Trophoblast cell (in vitro differentiated cells and primary cell): ENCODE results near the gene RASAL2.

ENCODE experiments used
- DNase-seq, 2 donors: peaks; one replicate each; pipeline ENCODE4 v3.0.0-alpha.2; 2016
- H2AFZ ChIP-seq: 2 replicates; pipeline ENCODE4 v1.6.1; 2013; ENCODE audit warnings: low read length, moderate library complexity, mild to moderate bottlenecking; ENCODE audit not compliant: insufficient read depth, poor library complexity
- H2AK5ac ChIP-seq: 2 replicates; pipeline ENCODE4 v1.6.1; 2013; ENCODE audit warnings: mild to moderate bottlenecking, low read length
- H2BK120ac ChIP-seq: 2 replicates; pipeline ENCODE4 v1.6.1; 2013; ENCODE audit warnings: low read length, mild to moderate bottlenecking, moderate library complexity; ENCODE audit not compliant: insufficient read depth, poor library complexity
- H2BK12ac ChIP-seq: 2 replicates; pipeline ENCODE4 v1.6.1; 2013; ENCODE audit warnings: mild to moderate bottlenecking, low read length, moderate library complexity
- H2BK5ac ChIP-seq: 2 replicates; pipeline ENCODE4 v1.6.1; 2013; ENCODE audit warnings: low read length, low read depth, moderate library complexity, mild to moderate bottlenecking; ENCODE audit not compliant: poor library complexity
- H3K14ac ChIP-seq: 2 replicates; pipeline ENCODE4 v1.6.1; 2013; ENCODE audit warnings: mild to moderate bottlenecking, low read length
- H3K18ac ChIP-seq: 2 replicates; pipeline ENCODE4 v1.6.1; 2013; ENCODE audit warnings: mild to moderate bottlenecking, low read length
- H3K23ac ChIP-seq: 2 replicates; pipeline ENCODE4 v1.6.1; 2013; ENCODE audit warnings: low read length
- H3K27ac ChIP-seq: 2 replicates; pipeline ENCODE4 v1.5.1; 2013; ENCODE audit warnings: low read depth, mild to moderate bottlenecking, inconsistent platforms, low read length, moderate library complexity
- H3K27me3 ChIP-seq: 2 replicates; pipeline ENCODE4 v1.6.1; 2013; ENCODE audit warnings: inconsistent platforms, mild to moderate bottlenecking, low read length, moderate library complexity; ENCODE audit not compliant: insufficient read depth
- H3K36me3 ChIP-seq, 2 experiments: 1 replicate in 1 of 2; 2 replicates in 1 of 2; pipeline ENCODE4 v1.6.1; 2013; ENCODE audit warnings: low read length in 2 of 2, mild to moderate bottlenecking in 2 of 2, moderate library complexity in 1 of 2; ENCODE audit not compliant: insufficient read depth in 2 of 2, control insufficient read depth in 1 of 2
- H3K4ac ChIP-seq: 2 replicates; pipeline ENCODE4 v1.6.1; 2013; ENCODE audit warnings: low read depth, mild to moderate bottlenecking, low read length, moderate library complexity
- H3K4me1 ChIP-seq, 2 experiments: 1 replicate in 1 of 2; 2 replicates in 1 of 2; pipeline ENCODE4 v1.6.1; 2013; ENCODE audit warnings: low read length in 2 of 2, mild to moderate bottlenecking in 2 of 2, moderate library complexity in 1 of 2; ENCODE audit not compliant: insufficient read depth in 2 of 2, control insufficient read depth in 1 of 2
- H3K4me2 ChIP-seq: 2 replicates; pipeline ENCODE4 v1.6.1; 2013; ENCODE audit warnings: inconsistent platforms, mild to moderate bottlenecking, low read length, moderate library complexity
- H3K4me3 ChIP-seq: 2 replicates; pipeline ENCODE4 v1.5.1; 2013; ENCODE audit warnings: mild to moderate bottlenecking, low read depth, low read length, inconsistent platforms
- H3K79me1 ChIP-seq: one replicate; pipeline ENCODE4 v1.6.1; 2013; ENCODE audit warnings: low read length
- H3K79me2 ChIP-seq: 2 replicates; pipeline ENCODE4 v1.6.1; 2013; ENCODE audit warnings: low read length, mild to moderate bottlenecking; ENCODE audit not compliant: control insufficient read depth, insufficient read depth, poor library complexity
- H3K9ac ChIP-seq: 2 replicates; pipeline ENCODE4 v1.6.1; 2013; ENCODE audit warnings: mild to moderate bottlenecking, low read length
- H3K9me3 ChIP-seq: 2 replicates; pipeline ENCODE4 v1.6.1; 2013; ENCODE audit warnings: low read depth, mild to moderate bottlenecking, control low read depth, inconsistent platforms, low read length; ENCODE audit not compliant: insufficient read depth
- H4K12ac ChIP-seq: 2 replicates; pipeline ENCODE4 v1.6.1; 2013; ENCODE audit warnings: low read depth, mild to moderate bottlenecking, low read length, moderate library complexity
- H4K8ac ChIP-seq: 2 replicates; pipeline ENCODE4 v1.6.1; 2013; ENCODE audit warnings: low read depth, mild to moderate bottlenecking, low read length, moderate library complexity
- H4K91ac ChIP-seq: one replicate; pipeline ENCODE4 v1.6.1; 2013; ENCODE audit warnings: low read depth, mild to moderate bottlenecking, low read length, moderate library complexity
- WGBS: extraction: QIAGEN DNeasy Blood & Tissue Kit; methylation state at CpG from one replicate; pipeline ENCODE4 v1.1.7; 2013; ENCODE audit warnings: missing lambda C conversion rate; ENCODE audit not compliant: insufficient read length, insufficient coverage; ENCODE audit errors: extremely low coverage; 5-methylcytosine and 5-hydroxymethylcytosine counted together

Gene RASAL2

DNA sequence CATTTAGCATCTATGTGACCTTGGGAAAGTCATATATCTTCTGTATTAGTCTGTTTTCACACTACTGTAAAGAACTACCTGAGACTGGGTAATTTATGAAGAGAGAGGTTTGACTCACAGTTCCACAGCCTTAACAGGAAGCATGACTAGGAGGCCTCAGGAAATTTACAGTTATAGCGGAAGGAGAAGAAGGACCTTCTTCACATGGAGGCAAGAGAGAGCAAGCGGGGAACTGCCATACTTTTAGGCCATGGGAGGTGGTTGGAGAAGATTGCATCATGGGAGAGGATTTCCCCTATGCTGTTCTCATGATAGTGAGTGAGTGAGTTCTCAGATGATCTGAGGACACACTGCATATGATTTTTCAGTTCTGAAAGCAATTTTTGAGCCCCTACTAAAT is 315.0 kb downstream of the RASAL2 start:
- H4K91ac ChIP-seq = no peak overlapping the region
- no peak overlapping the region for H2AFZ ChIP-seq
- H3K14ac ChIP-seq = no peak overlapping the region
- no peak overlapping the region for H3K4me3 ChIP-seq
- no peaks in the 10 kb centered on the region for H3K79me2 ChIP-seq
- no peaks in the 10 kb centered on the region for H3K9me3 ChIP-seq
- H4K12ac ChIP-seq = no peak overlapping the region
- H2AK5ac ChIP-seq = no peak overlapping the region
- H3K27ac ChIP-seq = no peak overlapping the region
- H3K18ac ChIP-seq = no peak overlapping the region
- no peaks in the 10 kb centered on the region for H3K27me3 ChIP-seq
- H3K4me1 ChIP-seq = peaks cover 0 to 6% of the 10 kb centered on the region in 2 experiments
- H2BK12ac ChIP-seq = no peak overlapping the region
- H3K4ac ChIP-seq = no peak overlapping the region
- H3K23ac ChIP-seq = no peak overlapping the region
- H2BK120ac ChIP-seq = no peak overlapping the region
- peaks cover 2% of the 10 kb centered on the region for H3K79me1 ChIP-seq
- DNase-seq = peak in 1 of 2 donors; percentile 4
- H2BK5ac ChIP-seq = no peak overlapping the region
- no peak overlapping the region for H4K8ac ChIP-seq
- peaks cover 3% of the 10 kb centered on the region in 2 experiments for H3K36me3 ChIP-seq
- H3K9ac ChIP-seq = no peak overlapping the region
- H3K4me2 ChIP-seq = no peak overlapping the region
- no CpG with 5 or more reads among the region's 2 CpGs for WGBS

GRCh38 chr1:178409541-178409940 is 315.6 kb downstream of the RASAL2 start:
- DNase-seq = no peak
- H3K23ac ChIP-seq = no peak overlapping the region
- H3K4me3 ChIP-seq = no peak overlapping the region
- no peak overlapping the region for H4K12ac ChIP-seq
- H3K27me3 ChIP-seq = no peaks in the 10 kb centered on the region
- no peak overlapping the region for H3K4me2 ChIP-seq
- no peak overlapping the region for H2BK120ac ChIP-seq
- no peak overlapping the region for H3K27ac ChIP-seq
- H3K9ac ChIP-seq = no peak overlapping the region
- no peak overlapping the region for H2AK5ac ChIP-seq
- H2BK5ac ChIP-seq = no peak overlapping the region
- H3K79me1 ChIP-seq = peaks cover 2% of the 10 kb centered on the region
- no peak overlapping the region for H4K91ac ChIP-seq
- WGBS = no CpG with 5 or more reads among the region's 2 CpGs
- no peaks in the 10 kb centered on the region for H3K9me3 ChIP-seq
- peaks cover 2 to 3% of the 10 kb centered on the region in 2 experiments for H3K36me3 ChIP-seq
- no peak overlapping the region for H3K4ac ChIP-seq
- H3K18ac ChIP-seq = no peak overlapping the region
- no peaks in the 10 kb centered on the region for H3K79me2 ChIP-seq
- no peak overlapping the region for H2AFZ ChIP-seq
- H2BK12ac ChIP-seq = no peak overlapping the region
- peaks cover 0 to 6% of the 10 kb centered on the region in 2 experiments for H3K4me1 ChIP-seq
- H4K8ac ChIP-seq = no peak overlapping the region
- no peak overlapping the region for H3K14ac ChIP-seq

DNA sequence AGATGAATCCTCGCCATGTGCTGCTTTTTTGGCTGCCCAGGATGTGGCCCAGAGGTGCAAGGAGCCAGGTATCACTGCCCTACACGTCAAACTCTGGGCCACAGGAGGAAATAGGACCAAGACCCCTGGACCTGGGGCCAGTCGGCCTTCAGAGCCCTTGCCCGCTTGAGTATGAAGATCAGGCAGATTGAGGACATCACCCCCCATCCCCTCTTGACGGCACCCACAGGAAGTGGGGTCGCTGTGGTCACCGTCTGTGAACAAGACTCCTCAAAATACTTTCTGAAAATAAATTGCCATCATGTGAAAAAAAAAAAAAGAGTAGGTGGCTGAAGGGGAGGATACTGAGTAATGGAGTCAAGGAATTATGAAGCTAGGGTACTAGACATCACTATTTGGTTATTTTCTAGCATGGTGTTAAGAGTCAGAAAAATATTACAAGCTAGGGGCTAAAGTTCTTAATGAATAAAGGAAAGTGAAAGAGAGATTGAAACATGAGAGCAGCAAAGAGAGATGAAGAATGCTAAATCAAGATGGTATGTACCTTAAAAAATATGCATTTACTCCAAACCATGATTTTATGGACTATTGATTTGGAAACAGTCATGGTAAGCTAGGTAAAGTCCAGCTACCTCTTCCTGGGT is 318.0 kb downstream of the RASAL2 start:
- Histone ChIP-seq H3K4ac (no peak overlapping the region), H2BK5ac (no peak overlapping the region), H2AK5ac (no peak overlapping the region), H3K79me2 (no peaks in the 10 kb centered on the region), H3K4me1 (peaks cover 0 to 2% of the 10 kb centered on the region in 2 experiments), H3K9me3 (no peaks in the 10 kb centered on the region), H3K9ac (no peak overlapping the region), H4K8ac (no peak overlapping the region), H4K91ac (no peak overlapping the region), H3K23ac (no peak overlapping the region), H3K79me1 (peaks cover 2% of the 10 kb centered on the region), H3K18ac (no peak overlapping the region), H2BK12ac (no peak overlapping the region), H3K4me2 (no peak overlapping the region), H4K12ac (no peak overlapping the region), H3K4me3 (no peak overlapping the region), H3K14ac (no peak overlapping the region), H2BK120ac (no peak overlapping the region), H3K27me3 (no peaks in the 10 kb centered on the region), H3K27ac (no peak overlapping the region), H2AFZ (no peak overlapping the region), H3K36me3 (no peaks in the 10 kb centered on the region)
- no CpG with 5 or more reads among the region's 7 CpGs for WGBS
- no peak for DNase-seq

GRCh38 chr1:178412400-178412770 is 318.5 kb downstream of the RASAL2 start:
- DNase-seq = no peak
- no peak overlapping the region for H3K23ac ChIP-seq
- no peak overlapping the region for H2BK120ac ChIP-seq
- no CpG with 5 or more reads among the region's 1 CpG for WGBS
- H4K8ac ChIP-seq = no peak overlapping the region
- no peaks in the 10 kb centered on the region for H3K79me2 ChIP-seq
- H2AFZ ChIP-seq = no peak overlapping the region
- H3K27me3 ChIP-seq = no peaks in the 10 kb centered on the region
- H2BK5ac ChIP-seq = no peak overlapping the region
- no peaks in the 10 kb centered on the region for H3K9me3 ChIP-seq
- no peaks in the 10 kb centered on the region for H3K36me3 ChIP-seq
- H2AK5ac ChIP-seq = no peak overlapping the region
- H4K12ac ChIP-seq = no peak overlapping the region
- H3K18ac ChIP-seq = no peak overlapping the region
- H3K79me1 ChIP-seq = peaks cover 2% of the 10 kb centered on the region
- no peak overlapping the region for H3K27ac ChIP-seq
- no peak overlapping the region for H3K9ac ChIP-seq
- no peak overlapping the region for H3K14ac ChIP-seq
- H3K4ac ChIP-seq = no peak overlapping the region
- H4K91ac ChIP-seq = no peak overlapping the region
- H2BK12ac ChIP-seq = no peak overlapping the region
- H3K4me1 ChIP-seq = peaks cover 0 to 2% of the 10 kb centered on the region in 2 experiments
- H3K4me2 ChIP-seq = no peak overlapping the region
- no peak overlapping the region for H3K4me3 ChIP-seq
